Endodermal cell (in vitro differentiated cells): ENCODE measurements around the gene DYNLT3. TPM values are rescaled to one million over a fixed set of nuclear protein-coding genes. Genes with fewer than 3 reads are reported as not detected.

Experiments
- DNase-seq: peaks from one replicate; pipeline ENCODE4 v3.0.0-alpha.2; 2017
- H3K27ac ChIP-seq: 2 replicates; pipeline ENCODE4 v1.5.1; 2013; ENCODE audit warnings: mild to moderate bottlenecking, low read depth, low read length, moderate library complexity
- H3K27me3 ChIP-seq: 2 replicates; pipeline ENCODE4 v1.6.1; 2013; ENCODE audit warnings: mild to moderate bottlenecking, low read length, moderate library complexity; ENCODE audit not compliant: insufficient read depth, control insufficient read depth, poor library complexity, severe bottlenecking
- H3K36me3 ChIP-seq: 2 replicates; pipeline ENCODE4 v1.7.0; 2013; ENCODE audit warnings: mild to moderate bottlenecking, low read length, moderate library complexity; ENCODE audit not compliant: control insufficient read depth, insufficient read depth
- H3K4me1 ChIP-seq: one replicate; pipeline ENCODE4 v1.7.0; 2013; ENCODE audit warnings: low read length; ENCODE audit not compliant: control insufficient read depth, insufficient read depth
- H3K4me3 ChIP-seq: 2 replicates; pipeline ENCODE4 v1.5.1; 2013; ENCODE audit warnings: mild to moderate bottlenecking, low read length, moderate library complexity
- H3K9ac ChIP-seq: 2 replicates; pipeline ENCODE4 v1.6.1; 2013; ENCODE audit warnings: mild to moderate bottlenecking, low read length, moderate library complexity; ENCODE audit not compliant: poor library complexity, severe bottlenecking; ENCODE audit errors: extremely low read depth
- H3K9me3 ChIP-seq: 2 replicates; pipeline ENCODE4 v1.6.1; 2013; ENCODE audit warnings: mild to moderate bottlenecking, low read length, moderate library complexity; ENCODE audit not compliant: control insufficient read depth
- H3K27ac Mint-ChIP-seq: 2 replicates; pipeline ENCODE4 v1.8.0; 2020; ENCODE audit warnings: mixed read lengths
- H3K27me3 Mint-ChIP-seq: 2 replicates; pipeline ENCODE4 v1.8.0; 2021; ENCODE audit warnings: mild to moderate bottlenecking, mixed read lengths; ENCODE audit not compliant: insufficient read depth
- H3K36me3 Mint-ChIP-seq: 2 replicates; pipeline ENCODE4 v1.8.0; 2020; ENCODE audit warnings: low read depth, mixed read lengths
- H3K4me1 Mint-ChIP-seq: 2 replicates; pipeline ENCODE4 v1.8.0; 2020; ENCODE audit warnings: mixed read lengths
- H3K4me3 Mint-ChIP-seq: 2 replicates; pipeline ENCODE4 v1.8.0; 2020; ENCODE audit warnings: mild to moderate bottlenecking, moderate library complexity, mixed read lengths
- H3K9me3 Mint-ChIP-seq: 2 replicates; pipeline ENCODE4 v1.8.0; 2020; ENCODE audit warnings: mild to moderate bottlenecking, mixed read lengths
- WGBS, 2 experiments: methylation state at CpG; one replicate each; pipeline versions ENCODE4 v1.1.5 to v1.1.7; 2013; ENCODE audit warnings: missing lambda C conversion rate in 2 of 2, mixed read lengths in 1 of 2; ENCODE audit not compliant: insufficient coverage in 1 of 2, insufficient read length in 1 of 2; 5-methylcytosine and 5-hydroxymethylcytosine counted together
- total RNA-seq, 2 donors: library from RNA; stranded (reverse); fragmentation: NEBNext Ultra II Directional in 1 of 2; extraction: Animal tissue kit (Norgen Biotek cat#: 25700) in 1 of 2; gene quantifications; 2 replicates in 1 of 2; 3 replicates in 1 of 2; pipeline ENCODE4 v1.2.1, GENCODE V29; 2021
- TF ChIP-seq, protein P1 (sequence below): fragments of 200-600 bp; sonication (generic); conservative IDR thresholded peaks from 2 replicates; pipeline ENCODE4 v1.5.0; 2021; ENCODE audit warnings: antibody characterized with exemption, mild to moderate bottlenecking

DYNLT3 gene
- total RNA-seq, 2 donors from 2014 or later = 14.3 to 15.4 TPM

DNA sequence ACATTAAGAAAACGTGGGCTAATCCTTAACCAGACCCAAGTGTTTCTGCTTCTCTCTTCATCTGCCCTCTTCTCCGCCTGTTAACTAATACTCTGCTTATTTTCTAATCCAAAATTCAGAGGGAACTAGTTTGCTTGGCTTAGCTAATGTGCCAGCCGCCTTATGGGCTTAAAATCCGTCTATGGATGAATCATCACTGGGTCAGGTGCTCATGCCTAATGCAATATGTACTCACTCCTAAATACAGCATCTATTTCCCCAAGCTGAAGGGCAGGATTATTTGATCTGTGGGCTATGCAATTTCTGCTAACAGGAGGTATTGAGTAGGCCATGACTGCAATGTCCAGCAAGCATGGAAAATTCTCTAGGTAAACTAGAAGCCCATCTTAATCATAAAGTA is 12.4 kb downstream of the DYNLT3 start:
- Histone ChIP-seq H3K9me3 (no peaks in the 10 kb centered on the region), H3K4me1 (no peaks in the 10 kb centered on the region), H3K36me3 (no peaks in the 10 kb centered on the region), H3K27ac (no peak overlapping the region), H3K27me3 (peaks cover 5% of the 10 kb centered on the region), H3K4me3 (no peak overlapping the region), H3K9ac (no peak overlapping the region)
- peaks cover 6% of the 10 kb centered on the region for H3K36me3 Mint-ChIP-seq
- peaks cover 30% of the 10 kb centered on the region for H3K9me3 Mint-ChIP-seq
- no peaks in the 10 kb centered on the region for H3K4me1 Mint-ChIP-seq
- peaks cover 6% of the 10 kb centered on the region for H3K27me3 Mint-ChIP-seq
- no peak for DNase-seq
- 88% methylated on average over 4 of the region's 4 CpGs; no CpG with 5 or more reads in 1 of the 2 experiments for WGBS, 2 experiments
- H3K4me3 Mint-ChIP-seq = no peak overlapping the region
- no peak overlapping the region for H3K27ac Mint-ChIP-seq
- TF ChIP-seq, protein P1, sequence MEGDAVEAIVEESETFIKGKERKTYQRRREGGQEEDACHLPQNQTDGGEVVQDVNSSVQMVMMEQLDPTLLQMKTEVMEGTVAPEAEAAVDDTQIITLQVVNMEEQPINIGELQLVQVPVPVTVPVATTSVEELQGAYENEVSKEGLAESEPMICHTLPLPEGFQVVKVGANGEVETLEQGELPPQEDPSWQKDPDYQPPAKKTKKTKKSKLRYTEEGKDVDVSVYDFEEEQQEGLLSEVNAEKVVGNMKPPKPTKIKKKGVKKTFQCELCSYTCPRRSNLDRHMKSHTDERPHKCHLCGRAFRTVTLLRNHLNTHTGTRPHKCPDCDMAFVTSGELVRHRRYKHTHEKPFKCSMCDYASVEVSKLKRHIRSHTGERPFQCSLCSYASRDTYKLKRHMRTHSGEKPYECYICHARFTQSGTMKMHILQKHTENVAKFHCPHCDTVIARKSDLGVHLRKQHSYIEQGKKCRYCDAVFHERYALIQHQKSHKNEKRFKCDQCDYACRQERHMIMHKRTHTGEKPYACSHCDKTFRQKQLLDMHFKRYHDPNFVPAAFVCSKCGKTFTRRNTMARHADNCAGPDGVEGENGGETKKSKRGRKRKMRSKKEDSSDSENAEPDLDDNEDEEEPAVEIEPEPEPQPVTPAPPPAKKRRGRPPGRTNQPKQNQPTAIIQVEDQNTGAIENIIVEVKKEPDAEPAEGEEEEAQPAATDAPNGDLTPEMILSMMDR = no peak

DNA sequence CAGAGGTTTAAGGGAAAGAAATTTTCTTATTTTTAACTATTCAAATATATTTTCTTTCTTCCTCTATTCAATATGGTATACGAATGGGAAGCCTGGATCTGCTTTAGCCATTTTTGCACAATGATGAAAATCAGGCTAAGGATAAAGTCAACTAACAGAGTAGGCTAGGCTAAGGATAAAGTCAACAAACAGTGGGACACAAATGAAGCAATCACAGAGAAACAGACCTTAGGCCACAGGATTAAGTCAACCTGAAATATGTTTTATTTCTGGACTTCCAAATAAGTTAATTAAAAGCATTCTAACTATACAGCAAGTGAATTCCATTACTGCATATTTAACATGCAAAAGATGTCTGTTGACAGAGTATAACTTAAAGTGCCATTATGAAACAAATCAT is 17.0 kb downstream of the DYNLT3 start:
- H3K4me3 ChIP-seq = no peak overlapping the region
- H3K36me3 Mint-ChIP-seq = no peaks in the 10 kb centered on the region
- no peaks in the 10 kb centered on the region for H3K27me3 ChIP-seq
- no peaks in the 10 kb centered on the region for H3K36me3 ChIP-seq
- no peaks in the 10 kb centered on the region for H3K4me1 Mint-ChIP-seq
- 93% methylated on average over 1 of the region's 1 CpG; no CpG with 5 or more reads in 1 of the 2 experiments for WGBS, 2 experiments
- H3K27ac ChIP-seq = no peak overlapping the region
- no peaks in the 10 kb centered on the region for H3K9me3 ChIP-seq
- no peak overlapping the region for H3K27ac Mint-ChIP-seq
- no peak overlapping the region for H3K4me3 Mint-ChIP-seq
- H3K9me3 Mint-ChIP-seq = peaks cover 38% of the 10 kb centered on the region
- no peak for DNase-seq
- TF ChIP-seq, protein P1 = no peak
- no peaks in the 10 kb centered on the region for H3K4me1 ChIP-seq
- H3K27me3 Mint-ChIP-seq = peaks cover 3% of the 10 kb centered on the region
- no peak overlapping the region for H3K9ac ChIP-seq

DNA sequence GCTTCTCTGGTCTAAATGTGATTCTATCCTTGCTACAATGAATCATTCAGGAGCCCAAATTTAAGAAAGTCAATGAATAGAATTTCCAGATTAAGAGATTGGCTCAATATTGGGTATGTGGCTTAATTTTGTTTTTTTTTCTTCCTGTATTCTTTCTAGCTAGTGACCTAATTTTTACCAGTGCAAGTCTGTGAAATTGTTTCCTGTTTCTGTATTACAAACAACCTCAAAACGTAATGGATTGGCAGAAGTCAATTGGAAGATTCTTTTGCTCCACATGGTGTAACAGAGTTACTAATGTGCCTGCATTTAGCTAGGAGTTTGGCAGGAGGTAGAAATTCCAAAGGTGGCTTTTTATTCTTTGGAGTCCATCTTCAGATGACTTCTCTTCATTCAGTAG is 17.6 kb downstream of the DYNLT3 start:
- WGBS, 2 experiments = 82% methylated on average over 1 of the region's 1 CpG; no CpG with 5 or more reads in 1 of the 2 experiments
- no peaks in the 10 kb centered on the region for H3K4me1 ChIP-seq
- H3K9me3 ChIP-seq = no peaks in the 10 kb centered on the region
- H3K27me3 ChIP-seq = no peaks in the 10 kb centered on the region
- DNase-seq = no peak
- H3K27ac ChIP-seq = no peak overlapping the region
- H3K36me3 ChIP-seq = no peaks in the 10 kb centered on the region
- no peaks in the 10 kb centered on the region for H3K36me3 Mint-ChIP-seq
- H3K27ac Mint-ChIP-seq = no peak overlapping the region
- peaks cover 40% of the 10 kb centered on the region for H3K9me3 Mint-ChIP-seq
- H3K4me3 ChIP-seq = no peak overlapping the region
- no peak overlapping the region for H3K4me3 Mint-ChIP-seq
- TF ChIP-seq, protein P1 = no peak
- peaks cover 3% of the 10 kb centered on the region for H3K27me3 Mint-ChIP-seq
- peaks cover 4% of the 10 kb centered on the region for H3K4me1 Mint-ChIP-seq
- H3K9ac ChIP-seq = no peak overlapping the region
